ENCODE data around the gene KIF5A. TPM values are rescaled to one million over a fixed set of nuclear protein-coding genes. Genes with fewer than 3 reads are reported as not detected.

The KIF5A gene
- total and polyA plus RNA-seq, 2 donors (not counting 3 experiments of a cell fraction or from before 2014, with no cell fraction given) = 0.07 to 0.35 TPM

DNA sequence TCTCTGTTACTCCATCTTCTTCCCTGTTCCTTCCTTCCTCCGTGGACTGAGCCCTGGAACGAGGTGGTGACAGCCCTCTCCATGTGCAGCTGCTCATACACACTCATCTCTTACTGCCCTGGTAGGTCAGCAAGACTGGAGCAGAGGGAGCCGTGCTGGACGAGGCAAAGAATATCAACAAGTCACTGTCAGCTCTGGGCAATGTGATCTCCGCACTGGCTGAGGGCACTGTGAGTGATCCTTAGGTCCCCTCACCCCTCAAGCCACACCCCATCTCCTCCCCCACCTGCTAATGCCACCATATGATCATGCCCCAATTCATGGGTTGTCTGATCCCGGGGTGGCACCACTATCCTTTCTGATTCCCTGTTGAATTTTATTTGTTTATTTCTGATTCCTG is 19.0 kb downstream of the KIF5A start:
- H3K79me2 ChIP-seq (ENCODE audit: control insufficient read depth, insufficient read depth, low read length) = no peaks in the 10 kb centered on the region
- no peaks in the 10 kb centered on the region for H3K4me1 ChIP-seq (ENCODE audit: control insufficient read depth, extremely low read depth, insufficient read depth, low read length)
- no peaks in the 10 kb centered on the region for H4K20me1 ChIP-seq (replicated peaks; ENCODE audit: control insufficient read depth, extremely low read depth, insufficient read depth, low read length)
- H3K9me1 ChIP-seq (replicated peaks; ENCODE audit: control insufficient read depth, extremely low read depth, insufficient read depth, low read length) = no peaks in the 10 kb centered on the region
- H3K27ac ChIP-seq (ENCODE audit: insufficient read depth, low read depth, low read length) = no peak overlapping the region
- H3K4me3 ChIP-seq (replicated peaks in 1 of 3; ENCODE audit: insufficient read depth in 1 of 3, low read depth in 1 of 3, low read length in 3 of 3) = no peak overlapping the region
- H3K9ac ChIP-seq (replicated peaks; ENCODE audit: extremely low read depth, insufficient read depth, low read length) = no peak overlapping the region
- FAIRE-seq (no peak), DNase-seq (ENCODE audit: low read depth, low spot score) (no peak)
- intact Hi-C loops (cut with micrococcal nuclease) (no loop called here), dilution Hi-C loops (cut with MboI; ENCODE audit: extremely low pct_ligation_motif_present, low sequenced_read_pairs) (no loop called here)
- H3K4me2 ChIP-seq (ENCODE audit: insufficient read depth, low read length) = no peak overlapping the region
- no peak overlapping the region for H2AFZ ChIP-seq (ENCODE audit: low read depth, low read length)
- no TSS peak for BruUV-seq (replicated peaks)
- H3K27me3 ChIP-seq (ENCODE audit: control insufficient read depth in 2 of 2, insufficient read depth in 2 of 2, low read length in 2 of 2) = peaks cover 0 to 2% of the 10 kb centered on the region in 2 experiments
- H3K36me3 ChIP-seq (ENCODE audit: control insufficient read depth in 2 of 2, extremely low read depth in 1 of 2, insufficient read depth in 2 of 2, low read length in 2 of 2) = no peaks in the 10 kb centered on the region
- TF ChIP-seq FOS (IDR thresholded peaks at IDR 0.05; ENCODE audit: borderline replicate concordance, insufficient read depth, low read length) = no peak
- TF ChIP-seq, protein P1, sequence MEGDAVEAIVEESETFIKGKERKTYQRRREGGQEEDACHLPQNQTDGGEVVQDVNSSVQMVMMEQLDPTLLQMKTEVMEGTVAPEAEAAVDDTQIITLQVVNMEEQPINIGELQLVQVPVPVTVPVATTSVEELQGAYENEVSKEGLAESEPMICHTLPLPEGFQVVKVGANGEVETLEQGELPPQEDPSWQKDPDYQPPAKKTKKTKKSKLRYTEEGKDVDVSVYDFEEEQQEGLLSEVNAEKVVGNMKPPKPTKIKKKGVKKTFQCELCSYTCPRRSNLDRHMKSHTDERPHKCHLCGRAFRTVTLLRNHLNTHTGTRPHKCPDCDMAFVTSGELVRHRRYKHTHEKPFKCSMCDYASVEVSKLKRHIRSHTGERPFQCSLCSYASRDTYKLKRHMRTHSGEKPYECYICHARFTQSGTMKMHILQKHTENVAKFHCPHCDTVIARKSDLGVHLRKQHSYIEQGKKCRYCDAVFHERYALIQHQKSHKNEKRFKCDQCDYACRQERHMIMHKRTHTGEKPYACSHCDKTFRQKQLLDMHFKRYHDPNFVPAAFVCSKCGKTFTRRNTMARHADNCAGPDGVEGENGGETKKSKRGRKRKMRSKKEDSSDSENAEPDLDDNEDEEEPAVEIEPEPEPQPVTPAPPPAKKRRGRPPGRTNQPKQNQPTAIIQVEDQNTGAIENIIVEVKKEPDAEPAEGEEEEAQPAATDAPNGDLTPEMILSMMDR (IDR thresholded peaks at IDR 0.05; ENCODE audit: extremely low read depth in 1 of 2, insufficient read depth in 1 of 2, low read depth in 1 of 2, low read length in 2 of 2) = no peak
- TF ChIP-seq MYC (IDR thresholded peaks at IDR 0.05; ENCODE audit: low read depth, low read length) = no peak
- no peak for TF ChIP-seq JUN (IDR thresholded peaks at IDR 0.05; ENCODE audit: borderline replicate concordance, insufficient read depth, insufficient read length, low read depth)
- no peak for TF ChIP-seq POLR2AphosphoS5 (IDR thresholded peaks at IDR 0.05; ENCODE audit: insufficient read depth, low read depth, low read length)
- TF ChIP-seq EZH2 (IDR thresholded peaks at IDR 0.05; ENCODE audit: borderline replicate concordance, low read depth, low read length, severe bottlenecking) = no peak
- no peak for TF ChIP-seq POLR2A (IDR thresholded peaks at IDR 0.05; ENCODE audit: low read depth, low read length)
- TF ChIP-seq GATA2 (IDR thresholded peaks at IDR 0.05; ENCODE audit: insufficient read depth, insufficient read length, low read depth, low read length) = no peak
- TF ChIP-seq, protein P2, sequence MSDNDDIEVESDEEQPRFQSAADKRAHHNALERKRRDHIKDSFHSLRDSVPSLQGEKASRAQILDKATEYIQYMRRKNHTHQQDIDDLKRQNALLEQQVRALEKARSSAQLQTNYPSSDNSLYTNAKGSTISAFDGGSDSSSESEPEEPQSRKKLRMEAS (IDR thresholded peaks at IDR 0.05; ENCODE audit: insufficient read depth, insufficient read length) = no peak
- ChIA-PET POLR2A (no interaction called here), CTCF (interaction anchor here (0.9 kb wide), 1 partner anchor 15 kb away, joined by 5 read pairs; no protein-coding TSS in a partner anchor)
- no peaks in the 10 kb centered on the region for H3K9me3 ChIP-seq (replicated peaks; ENCODE audit: control insufficient read depth, insufficient read depth, low read length)

All from endothelial cell of umbilical vein (primary cell).